Trophoblast cell (in vitro differentiated cells and primary cell): ENCODE data around the gene GNAS.
A peak's percentile ranks its signal among the peaks of the same experiment; 100 is the strongest.

Experiments
- DNase-seq, 2 donors: peaks; one replicate each; pipeline ENCODE4 v3.0.0-alpha.2; 2016
- H2AFZ ChIP-seq: 2 replicates; pipeline ENCODE4 v1.6.1; 2013; ENCODE audit warnings: low read length, moderate library complexity, mild to moderate bottlenecking; ENCODE audit not compliant: insufficient read depth, poor library complexity
- H2AK5ac ChIP-seq: 2 replicates; pipeline ENCODE4 v1.6.1; 2013; ENCODE audit warnings: mild to moderate bottlenecking, low read length
- H2BK120ac ChIP-seq: 2 replicates; pipeline ENCODE4 v1.6.1; 2013; ENCODE audit warnings: low read length, mild to moderate bottlenecking, moderate library complexity; ENCODE audit not compliant: insufficient read depth, poor library complexity
- H2BK12ac ChIP-seq: 2 replicates; pipeline ENCODE4 v1.6.1; 2013; ENCODE audit warnings: mild to moderate bottlenecking, low read length, moderate library complexity
- H2BK5ac ChIP-seq: 2 replicates; pipeline ENCODE4 v1.6.1; 2013; ENCODE audit warnings: low read length, low read depth, moderate library complexity, mild to moderate bottlenecking; ENCODE audit not compliant: poor library complexity
- H3K14ac ChIP-seq: 2 replicates; pipeline ENCODE4 v1.6.1; 2013; ENCODE audit warnings: mild to moderate bottlenecking, low read length
- H3K18ac ChIP-seq: 2 replicates; pipeline ENCODE4 v1.6.1; 2013; ENCODE audit warnings: mild to moderate bottlenecking, low read length
- H3K23ac ChIP-seq: 2 replicates; pipeline ENCODE4 v1.6.1; 2013; ENCODE audit warnings: low read length
- H3K27ac ChIP-seq: 2 replicates; pipeline ENCODE4 v1.5.1; 2013; ENCODE audit warnings: low read depth, mild to moderate bottlenecking, inconsistent platforms, low read length, moderate library complexity
- H3K27me3 ChIP-seq: 2 replicates; pipeline ENCODE4 v1.6.1; 2013; ENCODE audit warnings: inconsistent platforms, mild to moderate bottlenecking, low read length, moderate library complexity; ENCODE audit not compliant: insufficient read depth
- H3K36me3 ChIP-seq, 2 experiments: 1 replicate in 1 of 2; 2 replicates in 1 of 2; pipeline ENCODE4 v1.6.1; 2013; ENCODE audit warnings: low read length in 2 of 2, mild to moderate bottlenecking in 2 of 2, moderate library complexity in 1 of 2; ENCODE audit not compliant: insufficient read depth in 2 of 2, control insufficient read depth in 1 of 2
- H3K4ac ChIP-seq: 2 replicates; pipeline ENCODE4 v1.6.1; 2013; ENCODE audit warnings: low read depth, mild to moderate bottlenecking, low read length, moderate library complexity
- H3K4me1 ChIP-seq, 2 experiments: 1 replicate in 1 of 2; 2 replicates in 1 of 2; pipeline ENCODE4 v1.6.1; 2013; ENCODE audit warnings: low read length in 2 of 2, mild to moderate bottlenecking in 2 of 2, moderate library complexity in 1 of 2; ENCODE audit not compliant: insufficient read depth in 2 of 2, control insufficient read depth in 1 of 2
- H3K4me2 ChIP-seq: 2 replicates; pipeline ENCODE4 v1.6.1; 2013; ENCODE audit warnings: inconsistent platforms, mild to moderate bottlenecking, low read length, moderate library complexity
- H3K4me3 ChIP-seq: 2 replicates; pipeline ENCODE4 v1.5.1; 2013; ENCODE audit warnings: mild to moderate bottlenecking, low read depth, low read length, inconsistent platforms
- H3K79me1 ChIP-seq: one replicate; pipeline ENCODE4 v1.6.1; 2013; ENCODE audit warnings: low read length
- H3K79me2 ChIP-seq: 2 replicates; pipeline ENCODE4 v1.6.1; 2013; ENCODE audit warnings: low read length, mild to moderate bottlenecking; ENCODE audit not compliant: control insufficient read depth, insufficient read depth, poor library complexity
- H3K9ac ChIP-seq: 2 replicates; pipeline ENCODE4 v1.6.1; 2013; ENCODE audit warnings: mild to moderate bottlenecking, low read length
- H3K9me3 ChIP-seq: 2 replicates; pipeline ENCODE4 v1.6.1; 2013; ENCODE audit warnings: low read depth, mild to moderate bottlenecking, control low read depth, inconsistent platforms, low read length; ENCODE audit not compliant: insufficient read depth
- H4K12ac ChIP-seq: 2 replicates; pipeline ENCODE4 v1.6.1; 2013; ENCODE audit warnings: low read depth, mild to moderate bottlenecking, low read length, moderate library complexity
- H4K8ac ChIP-seq: 2 replicates; pipeline ENCODE4 v1.6.1; 2013; ENCODE audit warnings: low read depth, mild to moderate bottlenecking, low read length, moderate library complexity
- H4K91ac ChIP-seq: one replicate; pipeline ENCODE4 v1.6.1; 2013; ENCODE audit warnings: low read depth, mild to moderate bottlenecking, low read length, moderate library complexity
- WGBS: extraction: QIAGEN DNeasy Blood & Tissue Kit; methylation state at CpG from one replicate; pipeline ENCODE4 v1.1.7; 2013; ENCODE audit warnings: missing lambda C conversion rate; ENCODE audit not compliant: insufficient read length, insufficient coverage; ENCODE audit errors: extremely low coverage; 5-methylcytosine and 5-hydroxymethylcytosine counted together

Gene GNAS

DNA sequence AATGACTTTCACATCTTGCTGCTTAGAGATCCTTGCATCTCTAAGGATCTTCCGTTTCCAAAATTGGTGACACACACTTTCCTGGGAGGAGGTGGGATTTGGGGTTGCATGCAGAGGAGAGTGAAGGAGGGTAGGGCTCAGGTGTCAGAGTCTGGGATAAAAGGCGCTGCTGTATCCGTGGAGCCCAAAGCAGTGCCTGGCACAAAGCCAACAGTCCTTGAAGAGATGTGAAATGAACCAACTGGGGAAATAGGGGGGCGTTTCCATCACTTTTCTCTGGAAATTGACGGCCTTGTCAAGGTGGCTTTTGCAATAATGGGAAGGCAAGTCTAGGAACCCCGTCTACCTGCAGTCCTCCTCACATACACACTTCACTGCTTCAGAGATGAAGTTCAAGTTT lies 69.0 kb downstream of the GNAS start:
- Histone ChIP-seq H3K14ac (no peak overlapping the region), H3K18ac (no peak overlapping the region), H2AK5ac (no peak overlapping the region), H3K4me1 (no peaks in the 10 kb centered on the region), H3K4me2 (no peak overlapping the region), H3K79me1 (no peaks in the 10 kb centered on the region), H3K36me3 (no peaks in the 10 kb centered on the region), H3K9ac (no peak overlapping the region), H2AFZ (no peak overlapping the region), H3K4ac (no peak overlapping the region), H4K91ac (no peak overlapping the region), H3K27me3 (no peaks in the 10 kb centered on the region), H4K12ac (no peak overlapping the region), H3K79me2 (no peaks in the 10 kb centered on the region), H3K9me3 (peaks cover 2% of the 10 kb centered on the region), H3K4me3 (no peak overlapping the region), H2BK12ac (no peak overlapping the region), H2BK120ac (no peak overlapping the region), H2BK5ac (no peak overlapping the region), H3K23ac (no peak overlapping the region), H4K8ac (no peak overlapping the region), H3K27ac (no peak overlapping the region)
- no peak for DNase-seq
- no CpG with 5 or more reads among the region's 6 CpGs for WGBS

DNA sequence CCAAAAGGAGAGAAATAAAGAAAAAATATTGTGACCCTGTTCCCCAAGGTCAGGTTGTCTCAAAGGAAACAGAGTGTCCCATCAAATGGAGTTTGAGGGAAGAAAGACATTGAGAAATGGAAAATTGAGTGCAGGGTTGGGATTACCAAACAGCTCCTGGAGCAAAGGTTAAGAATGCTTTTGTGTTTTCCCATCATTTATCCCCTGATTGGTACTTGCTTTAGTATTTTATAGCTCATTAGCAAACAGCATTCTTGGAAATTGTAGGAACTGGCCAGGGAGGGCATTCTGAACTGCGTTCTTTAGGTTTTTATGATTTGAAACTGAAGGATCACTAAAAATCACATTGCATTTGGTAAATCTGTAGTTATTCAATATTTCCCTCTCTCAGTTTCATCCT lies 69.5 kb downstream of the GNAS start:
- Histone ChIP-seq H3K36me3 (no peaks in the 10 kb centered on the region), H2BK120ac (no peak overlapping the region), H2AK5ac (no peak overlapping the region), H4K12ac (no peak overlapping the region), H4K91ac (no peak overlapping the region), H3K4me1 (no peaks in the 10 kb centered on the region), H3K27ac (no peak overlapping the region), H3K4ac (no peak overlapping the region), H4K8ac (no peak overlapping the region), H3K18ac (no peak overlapping the region), H3K27me3 (no peaks in the 10 kb centered on the region), H3K9ac (no peak overlapping the region), H3K79me2 (no peaks in the 10 kb centered on the region), H3K23ac (no peak overlapping the region), H2BK12ac (no peak overlapping the region), H3K4me3 (no peak overlapping the region), H2BK5ac (no peak overlapping the region), H3K79me1 (no peaks in the 10 kb centered on the region), H3K14ac (no peak overlapping the region), H2AFZ (no peak overlapping the region), H3K4me2 (no peak overlapping the region), H3K9me3 (peaks cover 2% of the 10 kb centered on the region)
- DNase-seq = no peak
- no CpG with 5 or more reads among the region's 1 CpG for WGBS

DNA sequence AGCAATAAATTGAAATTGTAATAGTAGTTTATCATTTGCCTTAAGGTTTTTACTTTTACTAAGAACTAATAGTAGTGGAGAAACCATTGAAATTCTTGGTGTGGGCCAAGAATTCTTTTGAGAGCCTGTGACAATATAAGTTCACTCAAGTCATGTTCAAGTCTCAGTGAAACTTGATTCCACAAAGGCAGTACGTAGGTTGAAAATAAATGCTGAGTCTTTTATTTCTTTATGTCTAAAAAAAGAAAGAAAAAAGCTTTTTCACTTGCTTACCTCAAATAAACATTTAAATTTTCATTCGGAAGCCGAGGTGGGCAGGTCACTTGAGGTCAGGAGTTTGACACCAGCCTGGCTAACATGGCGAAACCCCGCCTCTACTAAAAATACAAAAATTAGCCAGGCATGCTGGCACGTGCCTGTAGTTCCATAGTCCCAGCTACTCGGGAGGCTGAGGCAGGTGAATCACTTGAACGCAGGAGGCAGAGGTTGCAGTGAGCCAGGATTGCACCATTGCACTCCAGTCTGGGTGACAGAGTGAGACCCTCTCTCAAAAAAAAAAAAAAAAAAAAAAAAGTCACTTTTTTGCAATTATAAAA lies 70.7 kb downstream of the GNAS start:
- no peak overlapping the region for H3K4me3 ChIP-seq
- H3K4me1 ChIP-seq = no peaks in the 10 kb centered on the region
- H3K79me1 ChIP-seq = no peaks in the 10 kb centered on the region
- peak; percentile 23 to 33 for DNase-seq
- no peak overlapping the region for H3K18ac ChIP-seq
- WGBS = no CpG with 5 or more reads among the region's 8 CpGs
- H4K8ac ChIP-seq = no peak overlapping the region
- H2AK5ac ChIP-seq = no peak overlapping the region
- H4K91ac ChIP-seq = no peak overlapping the region
- no peaks in the 10 kb centered on the region for H3K36me3 ChIP-seq
- no peak overlapping the region for H2AFZ ChIP-seq
- no peak overlapping the region for H2BK12ac ChIP-seq
- no peaks in the 10 kb centered on the region for H3K27me3 ChIP-seq
- H2BK5ac ChIP-seq = no peak overlapping the region
- no peak overlapping the region for H4K12ac ChIP-seq
- H3K4me2 ChIP-seq = no peak overlapping the region
- H3K27ac ChIP-seq = no peak overlapping the region
- H3K14ac ChIP-seq = no peak overlapping the region
- H3K23ac ChIP-seq = no peak overlapping the region
- no peak overlapping the region for H2BK120ac ChIP-seq
- no peak overlapping the region for H3K4ac ChIP-seq
- no peaks in the 10 kb centered on the region for H3K79me2 ChIP-seq
- H3K9ac ChIP-seq = no peak overlapping the region
- H3K9me3 ChIP-seq = peaks cover 2% of the 10 kb centered on the region

DNA sequence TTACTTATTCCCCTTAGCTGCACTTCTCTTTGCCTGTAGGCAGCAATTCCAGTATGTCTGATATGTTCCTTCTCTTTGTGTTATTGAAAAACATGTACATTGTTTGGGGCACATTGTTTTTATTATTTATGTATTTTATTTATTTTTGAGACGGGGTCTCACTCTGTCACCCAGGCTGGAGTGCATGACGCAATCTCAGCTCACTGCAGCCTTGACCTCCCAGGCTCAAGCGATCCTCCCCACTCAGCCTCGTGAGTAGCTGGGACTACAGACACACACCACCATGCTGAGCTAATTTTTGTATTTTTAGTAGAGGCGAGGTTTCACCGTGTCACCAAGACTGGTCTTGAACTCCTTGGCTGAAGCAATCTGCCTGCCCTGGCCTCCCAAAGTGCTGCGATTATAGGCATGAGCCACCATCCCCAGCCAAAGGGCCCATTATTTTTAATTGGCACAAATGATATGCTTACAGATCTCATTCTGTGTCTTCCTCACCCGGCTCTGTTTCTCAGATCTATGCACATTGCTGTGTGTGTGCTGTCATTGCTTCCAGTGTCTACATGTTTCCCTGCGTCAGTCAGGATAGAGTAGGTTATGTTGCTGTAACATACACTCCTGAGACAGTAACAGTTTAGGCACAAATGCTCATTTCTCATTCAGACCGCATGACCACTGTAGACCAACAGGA lies 74.4 kb downstream of the GNAS start:
- Histone ChIP-seq H4K12ac (no peak overlapping the region), H3K4me3 (no peak overlapping the region), H3K23ac (no peak overlapping the region), H3K27ac (no peak overlapping the region), H2AFZ (no peak overlapping the region), H3K4ac (no peak overlapping the region), H3K79me1 (no peaks in the 10 kb centered on the region), H2BK12ac (no peak overlapping the region), H4K8ac (no peak overlapping the region), H2AK5ac (no peak overlapping the region), H2BK5ac (no peak overlapping the region), H3K36me3 (no peaks in the 10 kb centered on the region), H3K18ac (no peak overlapping the region), H4K91ac (no peak overlapping the region), H3K14ac (no peak overlapping the region), H3K9me3 (no peaks in the 10 kb centered on the region), H3K79me2 (no peaks in the 10 kb centered on the region), H3K27me3 (no peaks in the 10 kb centered on the region), H3K4me2 (no peak overlapping the region), H2BK120ac (no peak overlapping the region), H3K4me1 (no peaks in the 10 kb centered on the region), H3K9ac (no peak overlapping the region)
- no CpG with 5 or more reads among the region's 10 CpGs for whole genome bisulfite sequencing
- DNase-seq = no peak
